ENCODE data around the gene DAB2IP.

Gene DAB2IP

GRCh38 chr9:121827251-121827967 lies 176.0 kb downstream of the DAB2IP start:
- no peak for DNase-seq (ENCODE audit: extremely low read depth in 1 of 2, low read depth in 1 of 2)

DNA sequence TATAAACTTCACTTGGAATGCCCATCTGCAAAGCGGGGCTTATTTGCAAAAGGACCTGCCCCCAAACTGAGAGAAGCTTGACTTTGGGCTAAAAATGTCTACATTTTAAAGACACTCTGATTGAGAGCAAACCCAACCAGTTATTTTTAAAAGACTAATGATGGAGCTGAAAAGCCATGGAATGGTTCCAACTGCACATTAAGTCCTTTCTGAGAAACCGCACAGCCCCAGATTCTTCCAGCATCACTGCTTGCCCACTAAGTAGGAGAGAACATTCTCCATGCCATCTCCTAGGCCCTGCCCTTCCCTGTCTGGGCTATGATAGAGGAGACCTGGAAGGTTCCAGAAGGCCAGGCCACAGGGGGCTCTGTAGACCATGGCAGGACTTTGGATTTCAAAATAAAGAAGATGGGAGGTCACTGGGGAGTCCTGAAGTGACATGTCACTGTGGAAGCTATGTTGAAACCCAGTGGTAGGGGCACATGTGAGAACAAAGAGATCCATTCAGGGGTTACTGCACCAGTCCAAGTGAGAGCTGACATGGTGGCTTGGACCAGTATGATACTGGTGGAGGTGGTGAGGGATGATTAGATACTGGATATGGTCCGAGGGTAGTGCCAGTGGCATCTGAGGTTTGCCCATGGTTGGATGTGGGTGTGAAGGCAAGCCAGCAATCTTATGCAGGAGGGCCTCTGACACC lies 179.2 kb downstream of the DAB2IP start:
- no peak for DNase-seq (ENCODE audit: extremely low read depth in 1 of 2, low read depth in 1 of 2)

GRCh38 chr9:121831869-121832268 lies 180.4 kb downstream of the DAB2IP start:
- DNase-seq (ENCODE audit: extremely low read depth in 1 of 2, low read depth in 1 of 2): no peak

DNA sequence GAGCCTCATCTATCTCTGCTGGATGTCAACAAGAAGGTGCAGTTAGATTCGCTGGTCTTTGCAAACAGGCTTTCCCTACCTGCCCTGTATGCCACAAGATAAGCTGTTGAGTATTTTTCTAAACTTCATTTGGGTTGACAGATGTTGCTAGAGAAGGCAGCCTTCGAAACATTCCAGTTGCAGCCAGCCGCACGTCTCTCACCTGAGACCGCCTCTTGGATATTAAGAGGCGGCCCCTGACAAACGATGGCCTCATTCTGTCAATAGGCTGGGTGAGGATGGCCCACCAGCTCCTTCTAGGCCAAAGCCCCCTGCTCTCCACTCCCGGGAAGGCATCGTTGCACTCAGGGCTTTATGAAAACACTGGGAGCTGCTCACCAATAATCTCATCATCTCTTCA lies 181.6 kb downstream of the DAB2IP start:
- no peak for DNase-seq (ENCODE audit: extremely low read depth in 1 of 2, low read depth in 1 of 2)
